H1 (cell line): ENCODE results near the gene KIFC1.

ENCODE experiments used
- CHD2 ChIP-seq: IDR thresholded peaks from 2 replicates; pipeline ENCODE4 v1.6.1; 2012; ENCODE audit warnings: low read length, improper control_type of control experiment
- CTCF ChIP-seq, 3 experiments: IDR thresholded peaks; 1 replicate in 2 of 3; 2 replicates in 1 of 3; pipeline versions ENCODE4 v1.5.1 to v1.6.1; 2011; ENCODE audit warnings: low read length in 3 of 3, mild to moderate bottlenecking in 3 of 3, inconsistent platforms in 2 of 3, low read depth in 1 of 3, moderate library complexity in 1 of 3; ENCODE audit not compliant: insufficient read depth in 1 of 3; ENCODE audit errors: control extremely low read depth in 1 of 3
- JUN ChIP-seq: IDR thresholded peaks from 2 replicates; pipeline ENCODE4 v1.6.1; 2011; ENCODE audit warnings: low read depth, mild to moderate bottlenecking, improper control_type of control experiment, low read length
- POLR2A ChIP-seq, 2 experiments: IDR thresholded peaks; 1 replicate in 1 of 2; 2 replicates in 1 of 2; pipeline ENCODE4 v1.6.1; 2011; ENCODE audit warnings: low read depth in 2 of 2, low read length in 2 of 2, mild to moderate bottlenecking in 2 of 2; ENCODE audit errors: control extremely low read depth in 1 of 2
- POLR2AphosphoS5 ChIP-seq: IDR thresholded peaks from 2 replicates; pipeline ENCODE4 v1.6.1; 2011; ENCODE audit warnings: low read depth, low read length
- RAD21 ChIP-seq, 2 experiments: IDR thresholded peaks in 1 of 2; conservative IDR thresholded peaks in 1 of 2; 2 replicates each; pipeline ENCODE4 v1.6.1; 2011; ENCODE audit warnings: low read depth in 2 of 2, low read length in 2 of 2, improper control_type of control experiment in 1 of 2, inconsistent platforms in 1 of 2, mild to moderate bottlenecking in 1 of 2, moderate library complexity in 1 of 2
- TAF7 ChIP-seq: optimal IDR thresholded peaks from 2 replicates; pipeline ENCODE3; 2011; ENCODE audit warnings: low read depth, mild to moderate bottlenecking, inconsistent platforms, low read length, moderate library complexity, borderline replicate concordance

- no peak for TF ChIP-seq CTCF (IDR thresholded peaks at IDR 0.05; ENCODE audit: control extremely low read depth in 1 of 3, insufficient read depth in 1 of 3, low read depth in 1 of 3, low read length in 3 of 3)
- TF ChIP-seq TAF7, result no peak
- no peak for TF ChIP-seq POLR2A (IDR thresholded peaks at IDR 0.05; ENCODE audit: control extremely low read depth in 1 of 2, low read depth in 2 of 2, low read length in 2 of 2)
- no peak for TF ChIP-seq RAD21 (IDR thresholded peaks at IDR 0.05 in 1 of 2, conservative IDR thresholded peaks at IDR 0.05 in 1 of 2; ENCODE audit: low read depth in 2 of 2, low read length in 2 of 2)
- no peak for TF ChIP-seq JUN
- TF ChIP-seq POLR2AphosphoS5, result no peak; the same call in 1 of the 2 replicates
- no peak for TF ChIP-seq CHD2
These were observed 60.9 kb downstream of the KIFC1 start for GRCh38 chr6:33452496-33452895.
